ENCODE measurements around the gene FXYD5. TPM values are rescaled to one million over a fixed set of nuclear protein-coding genes. Genes with fewer than 3 reads are reported as not detected.

FXYD5 gene
- total RNA-seq, 1 donor from 2014 or later, result 0.62 TPM

- DNase-seq (ENCODE audit: low spot score, unreplicated experiment), result no peak
- no peaks in the 10 kb centered on the region for H3K9me3 Mint-ChIP-seq (ENCODE audit: low read depth)
- H3K4me1 Mint-ChIP-seq (ENCODE audit: low read depth), result peaks cover 6% of the 10 kb centered on the region
- TF ChIP-seq, protein P1, sequence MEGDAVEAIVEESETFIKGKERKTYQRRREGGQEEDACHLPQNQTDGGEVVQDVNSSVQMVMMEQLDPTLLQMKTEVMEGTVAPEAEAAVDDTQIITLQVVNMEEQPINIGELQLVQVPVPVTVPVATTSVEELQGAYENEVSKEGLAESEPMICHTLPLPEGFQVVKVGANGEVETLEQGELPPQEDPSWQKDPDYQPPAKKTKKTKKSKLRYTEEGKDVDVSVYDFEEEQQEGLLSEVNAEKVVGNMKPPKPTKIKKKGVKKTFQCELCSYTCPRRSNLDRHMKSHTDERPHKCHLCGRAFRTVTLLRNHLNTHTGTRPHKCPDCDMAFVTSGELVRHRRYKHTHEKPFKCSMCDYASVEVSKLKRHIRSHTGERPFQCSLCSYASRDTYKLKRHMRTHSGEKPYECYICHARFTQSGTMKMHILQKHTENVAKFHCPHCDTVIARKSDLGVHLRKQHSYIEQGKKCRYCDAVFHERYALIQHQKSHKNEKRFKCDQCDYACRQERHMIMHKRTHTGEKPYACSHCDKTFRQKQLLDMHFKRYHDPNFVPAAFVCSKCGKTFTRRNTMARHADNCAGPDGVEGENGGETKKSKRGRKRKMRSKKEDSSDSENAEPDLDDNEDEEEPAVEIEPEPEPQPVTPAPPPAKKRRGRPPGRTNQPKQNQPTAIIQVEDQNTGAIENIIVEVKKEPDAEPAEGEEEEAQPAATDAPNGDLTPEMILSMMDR (IDR thresholded peaks at IDR 0.05; ENCODE audit: unreplicated experiment), result no peak
- H3K36me3 Mint-ChIP-seq (ENCODE audit: insufficient read depth), result no peaks in the 10 kb centered on the region
- H3K27ac Mint-ChIP-seq, result no peak overlapping the region
- H3K4me3 Mint-ChIP-seq (ENCODE audit: low read depth), result no peak overlapping the region
- H3K27me3 Mint-ChIP-seq, result peaks cover 66% of the 10 kb centered on the region
Measured at GRCh38 chr19:35144259-35144599, 10.3 kb upstream of the FXYD5 start.

DNA sequence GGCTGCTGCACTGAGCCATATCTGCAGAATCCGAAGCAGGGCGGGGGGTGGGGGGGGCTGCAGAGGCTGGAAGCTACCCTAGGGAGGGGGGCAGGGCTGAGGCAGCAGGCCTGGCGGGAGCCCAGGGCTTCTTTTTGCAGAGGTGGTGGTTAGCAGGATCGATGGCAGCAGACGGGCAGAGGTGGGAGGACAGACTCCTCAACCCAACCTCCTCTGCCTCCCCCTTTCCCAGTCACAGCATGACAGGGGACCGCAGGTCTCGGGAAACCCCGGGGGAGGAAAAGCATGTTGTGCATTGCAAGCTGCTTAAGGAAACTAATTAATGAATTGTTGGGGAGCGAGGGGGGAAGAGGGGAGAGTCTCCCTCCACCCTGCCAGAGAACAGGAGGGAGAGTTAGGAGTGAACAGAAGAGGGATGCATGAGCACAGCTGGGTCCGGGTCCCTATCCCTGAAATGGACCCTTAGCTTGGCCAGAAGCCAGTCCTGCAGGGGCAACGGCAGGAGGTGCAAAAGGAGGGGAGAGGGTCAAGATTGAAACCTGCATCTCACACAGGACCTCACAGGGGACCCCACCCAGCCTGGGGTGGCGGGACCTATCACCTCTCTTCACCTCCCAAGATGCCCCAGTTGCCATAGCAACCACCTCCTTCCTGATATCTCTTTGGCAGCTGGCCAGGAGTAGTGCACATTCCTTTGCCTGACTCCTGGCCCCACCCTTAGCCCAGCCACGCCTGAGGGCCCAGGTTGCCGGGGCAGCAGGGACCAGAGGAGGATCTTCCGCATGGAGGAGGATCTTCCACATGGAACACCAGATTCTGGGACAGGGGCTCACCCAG is 9.7 kb upstream of the FXYD5 start:
- H3K27me3 Mint-ChIP-seq, result peaks cover 68% of the 10 kb centered on the region
- H3K4me1 Mint-ChIP-seq (ENCODE audit: low read depth), result peaks cover 3% of the 10 kb centered on the region
- H3K9me3 Mint-ChIP-seq (ENCODE audit: low read depth), result no peaks in the 10 kb centered on the region
- no peak for DNase-seq (ENCODE audit: low spot score, unreplicated experiment)
- TF ChIP-seq, protein P1 (IDR thresholded peaks at IDR 0.05; ENCODE audit: unreplicated experiment), result no peak
- no peaks in the 10 kb centered on the region for H3K36me3 Mint-ChIP-seq (ENCODE audit: insufficient read depth)
- no peak overlapping the region for H3K4me3 Mint-ChIP-seq (ENCODE audit: low read depth)
- H3K27ac Mint-ChIP-seq, result no peak overlapping the region

DNA sequence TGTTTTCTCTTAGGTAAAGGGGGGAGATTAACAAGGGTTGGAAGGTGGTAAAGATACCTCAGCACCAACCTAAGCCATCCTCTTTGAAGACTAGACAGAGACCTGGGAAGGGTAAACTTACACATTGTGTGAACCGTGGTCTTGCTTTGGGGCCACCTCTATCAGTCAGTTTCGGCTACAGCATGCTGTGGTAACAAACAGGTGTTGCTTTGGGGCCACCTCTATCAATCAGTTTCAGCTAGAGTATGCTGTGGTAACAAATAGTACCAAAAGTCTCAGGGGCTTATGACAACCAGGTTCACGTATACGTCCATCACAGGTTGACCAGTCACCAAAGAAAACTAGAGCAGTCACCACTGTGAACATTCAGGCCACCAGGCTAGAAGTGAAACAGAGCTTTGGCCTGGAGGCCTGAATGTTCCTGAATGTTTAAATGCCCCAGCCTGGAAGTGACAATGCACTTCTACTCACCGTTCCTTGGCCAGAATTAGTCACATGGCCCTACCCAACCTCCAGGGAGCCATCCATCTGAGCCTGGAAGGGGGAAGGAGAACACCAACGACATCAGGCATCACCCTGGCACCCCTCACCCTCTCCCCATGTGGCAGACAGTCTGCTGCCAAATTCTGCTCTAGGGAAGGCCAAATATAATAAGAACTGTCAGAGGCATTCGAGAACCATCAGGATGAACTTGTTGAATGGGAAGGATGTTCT is 7.6 kb upstream of the FXYD5 start:
- DNase-seq (ENCODE audit: low spot score, unreplicated experiment), result no peak
- H3K36me3 Mint-ChIP-seq (ENCODE audit: insufficient read depth), result no peaks in the 10 kb centered on the region
- no peaks in the 10 kb centered on the region for H3K9me3 Mint-ChIP-seq (ENCODE audit: low read depth)
- no peak overlapping the region for H3K4me3 Mint-ChIP-seq (ENCODE audit: low read depth)
- TF ChIP-seq, protein P1 (IDR thresholded peaks at IDR 0.05; ENCODE audit: unreplicated experiment), result no peak
- H3K27me3 Mint-ChIP-seq, result peaks cover 68% of the 10 kb centered on the region
- no peak overlapping the region for H3K27ac Mint-ChIP-seq
- no peaks in the 10 kb centered on the region for H3K4me1 Mint-ChIP-seq (ENCODE audit: low read depth)

DNA sequence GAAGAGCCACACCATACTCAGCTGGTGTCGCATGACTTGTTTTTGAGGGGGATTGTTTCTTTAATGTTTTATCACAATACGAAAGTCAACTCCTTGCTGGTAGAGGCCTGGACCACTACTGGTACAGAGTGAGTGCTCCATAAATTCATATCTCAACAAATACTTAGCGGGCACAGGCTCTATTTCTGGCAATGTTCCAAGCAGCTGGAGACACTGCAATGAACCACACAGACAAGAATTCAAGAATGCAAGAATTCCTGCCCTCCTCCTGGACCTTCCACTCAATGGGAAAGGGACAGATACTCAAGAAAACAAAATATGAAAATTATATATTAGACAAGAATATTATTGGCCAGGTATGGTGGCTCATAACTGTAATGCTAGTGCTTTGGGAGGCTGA is 5.1 kb upstream of the FXYD5 start:
- H3K27me3 Mint-ChIP-seq, result peaks cover 76% of the 10 kb centered on the region
- H3K4me1 Mint-ChIP-seq (ENCODE audit: low read depth), result peaks cover 8% of the 10 kb centered on the region
- H3K36me3 Mint-ChIP-seq (ENCODE audit: insufficient read depth), result no peaks in the 10 kb centered on the region
- TF ChIP-seq, protein P1 (IDR thresholded peaks at IDR 0.05; ENCODE audit: unreplicated experiment), result no peak
- no peaks in the 10 kb centered on the region for H3K9me3 Mint-ChIP-seq (ENCODE audit: low read depth)
- H3K27ac Mint-ChIP-seq, result no peak overlapping the region
- DNase-seq (ENCODE audit: low spot score, unreplicated experiment), result no peak
- no peak overlapping the region for H3K4me3 Mint-ChIP-seq (ENCODE audit: low read depth)

DNA sequence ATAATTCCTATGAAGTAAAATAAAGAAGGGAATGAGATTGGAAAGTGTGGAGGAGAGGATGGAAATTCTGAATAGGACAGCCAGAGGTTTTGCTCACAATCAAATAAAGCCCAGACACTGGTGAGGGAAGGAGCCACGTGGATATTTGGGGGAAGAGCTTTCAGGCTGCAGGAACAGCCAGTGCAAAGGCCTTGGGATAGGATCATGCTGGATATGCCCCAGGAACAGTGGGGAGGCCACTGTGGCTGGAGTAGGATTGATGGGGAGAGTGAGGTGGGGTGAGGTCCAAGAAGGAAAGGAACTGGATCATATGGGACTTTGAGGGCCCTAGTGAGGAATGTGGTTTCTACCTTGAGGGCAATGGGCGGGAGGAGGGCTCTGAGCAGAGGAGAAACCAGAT is 4.1 kb upstream of the FXYD5 start:
- no peaks in the 10 kb centered on the region for H3K36me3 Mint-ChIP-seq (ENCODE audit: insufficient read depth)
- peaks cover 15% of the 10 kb centered on the region for H3K4me1 Mint-ChIP-seq (ENCODE audit: low read depth)
- peaks cover 76% of the 10 kb centered on the region for H3K27me3 Mint-ChIP-seq
- TF ChIP-seq, protein P1 (IDR thresholded peaks at IDR 0.05; ENCODE audit: unreplicated experiment), result no peak
- H3K4me3 Mint-ChIP-seq (ENCODE audit: low read depth), result no peak overlapping the region
- no peaks in the 10 kb centered on the region for H3K9me3 Mint-ChIP-seq (ENCODE audit: low read depth)
- DNase-seq (ENCODE audit: low spot score, unreplicated experiment), result no peak
- H3K27ac Mint-ChIP-seq, result no peak overlapping the region

Data from progenitor cell of endocrine pancreas (in vitro differentiated cells).